Stimulated activated CD8-positive, alpha-beta memory T cell treated with anti-CD3 and anti-CD28 coated beads, Interleukin-15, amount 100 ng/mL, for 1 hour (primary cell): Measurements from ENCODE around the gene ABCG1.

Source experiments
- DNase-seq: peaks from one replicate; pipeline ENCODE4 v3.0.0-alpha.2; 2020; ENCODE audit warnings: low read depth

The ABCG1 gene

DNA sequence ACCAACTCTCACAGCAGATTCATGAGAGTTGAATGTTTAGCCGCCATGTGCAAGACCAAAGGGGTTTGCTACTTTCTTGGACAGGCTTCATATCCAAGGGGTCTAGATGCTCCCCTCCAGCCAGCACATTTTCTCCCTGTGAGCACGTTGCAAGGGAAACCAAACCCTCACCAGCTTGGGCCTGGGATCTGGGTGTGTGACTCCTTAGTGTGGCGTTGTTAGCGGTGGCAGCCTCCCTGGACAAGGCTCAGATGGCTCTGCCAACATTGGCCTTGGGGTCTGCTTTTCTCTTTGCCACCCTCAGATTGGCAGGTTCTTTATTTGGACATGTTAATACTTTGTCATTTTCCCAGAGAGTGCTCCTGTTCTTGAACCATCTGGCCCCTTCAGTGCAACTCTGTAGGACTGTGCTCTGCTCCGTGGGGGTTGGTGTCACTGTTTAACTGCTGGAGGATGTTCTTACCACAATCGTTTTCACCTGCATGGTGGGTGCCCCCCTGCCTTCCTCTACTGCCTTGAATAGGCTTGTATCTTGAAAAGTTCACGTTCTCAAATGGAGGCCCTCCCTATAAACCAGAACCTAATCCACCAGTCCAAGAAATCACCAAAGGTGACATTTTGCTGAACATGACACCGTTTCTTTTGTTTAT lies 13.4 kb downstream of the ABCG1 start:
- DNase-seq = no peak

DNA sequence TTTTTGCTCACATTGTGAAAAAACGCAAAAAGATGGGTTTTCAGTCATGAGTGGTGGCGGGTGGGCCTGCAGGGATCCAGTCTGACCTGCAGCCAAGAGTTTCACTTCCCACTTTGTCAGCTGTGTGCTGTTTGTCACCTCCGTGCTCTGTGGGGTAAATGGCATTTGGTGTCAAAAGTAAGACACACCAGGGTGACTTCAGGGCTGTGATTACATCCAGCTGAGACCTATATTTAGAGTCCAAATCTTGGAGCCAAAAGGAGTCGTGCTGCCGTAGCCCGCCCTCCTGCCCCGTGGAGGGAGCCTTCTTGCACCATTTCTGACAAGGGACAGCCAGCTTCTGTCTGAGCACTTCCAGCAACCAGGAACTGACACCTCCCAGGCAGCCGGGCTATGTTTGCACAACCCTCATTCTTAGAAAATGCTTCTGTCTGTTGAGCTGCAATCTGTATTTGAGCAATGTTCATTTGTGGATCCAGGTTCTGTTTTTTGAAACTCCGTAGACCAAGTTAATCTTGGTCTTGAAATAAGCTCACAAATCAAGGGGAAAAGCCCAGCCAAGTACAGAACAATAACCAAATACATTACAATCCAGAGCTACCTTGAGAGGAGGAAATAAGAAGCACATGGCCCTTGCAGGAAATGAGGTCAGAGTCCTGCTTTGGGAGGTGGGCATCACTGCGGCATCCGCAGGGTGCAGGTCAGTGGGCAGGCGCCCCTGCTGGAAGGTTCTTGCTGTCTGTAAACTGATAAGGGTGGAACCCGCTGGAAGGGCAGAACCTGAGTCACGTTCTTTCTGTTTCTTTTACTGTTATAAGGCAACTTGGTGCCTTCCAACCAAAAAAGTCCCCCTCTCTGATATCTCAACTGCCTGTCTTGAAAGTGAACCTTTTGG lies 14.4 kb downstream of the ABCG1 start:
- no peak for DNase-seq

- DNase-seq = no peak
Measured at GRCh38 chr21:42234041-42234440, 15.1 kb downstream of the ABCG1 start.

- DNase-seq = peak; percentile 46
Measured at GRCh38 chr21:42234464-42235241, 15.7 kb downstream of the ABCG1 start.

DNA sequence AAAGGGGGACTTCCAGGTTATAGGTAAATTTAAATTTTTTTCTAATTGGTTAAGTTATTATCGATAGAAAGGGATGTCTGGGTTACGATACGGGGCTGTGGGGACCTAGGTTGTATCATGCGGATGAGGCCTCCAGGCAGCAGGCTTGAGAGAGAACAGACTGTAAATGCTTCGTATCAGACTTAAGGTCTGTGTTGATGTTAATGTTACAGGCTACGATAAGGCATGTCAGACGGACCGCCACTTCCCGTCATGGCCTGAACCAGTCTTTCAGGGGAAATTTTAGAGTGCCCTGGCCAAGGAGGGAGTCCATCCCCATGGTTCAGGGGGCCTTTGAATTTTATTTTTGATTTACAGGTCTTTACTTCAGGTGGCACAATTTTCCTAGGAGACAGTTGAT lies 16.7 kb downstream of the ABCG1 start:
- DNase-seq = no peak

DNA sequence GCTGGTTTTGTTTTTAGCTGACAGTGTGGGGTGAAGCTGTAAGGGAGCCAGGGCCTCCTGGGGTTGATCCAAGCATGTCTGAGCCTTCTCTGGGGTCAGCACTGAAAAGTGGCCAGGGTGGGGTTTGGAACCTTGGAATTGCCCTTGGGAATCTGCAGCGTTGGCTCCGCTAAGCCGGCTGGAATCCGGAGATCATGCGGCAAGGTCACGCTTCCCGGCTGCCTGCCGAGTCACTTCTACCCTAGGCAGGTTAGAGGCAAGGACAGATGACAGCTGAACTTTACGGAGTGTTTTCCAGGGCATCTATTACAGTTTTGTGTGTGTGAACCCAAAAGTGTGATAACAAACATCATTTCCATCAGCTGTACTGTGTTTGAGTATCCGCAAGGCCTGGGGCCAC lies 17.1 kb downstream of the ABCG1 start:
- no peak for DNase-seq

DNA sequence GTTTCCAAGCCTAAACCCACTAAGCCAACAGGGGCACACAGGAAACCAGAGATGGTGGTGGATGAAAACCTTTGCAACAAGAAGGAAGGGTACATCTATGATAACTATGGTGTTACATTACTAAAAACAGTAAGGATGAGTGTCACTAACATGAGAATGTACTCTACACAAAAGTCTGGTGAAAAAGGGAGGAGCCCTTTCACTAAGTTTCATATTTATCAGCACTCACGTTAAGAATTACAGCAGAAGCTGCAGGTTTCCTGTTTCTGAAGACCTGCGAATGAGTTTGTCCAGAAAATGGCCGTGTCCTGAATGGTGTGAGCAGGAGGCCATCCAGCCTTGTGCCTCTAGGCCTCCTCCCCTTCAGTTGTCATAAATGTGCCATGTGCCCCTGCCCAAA lies 17.8 kb downstream of the ABCG1 start:
- DNase-seq = no peak

- no peak for DNase-seq
Measured at GRCh38 chr21:42237161-42237560, 18.2 kb downstream of the ABCG1 start.

DNA sequence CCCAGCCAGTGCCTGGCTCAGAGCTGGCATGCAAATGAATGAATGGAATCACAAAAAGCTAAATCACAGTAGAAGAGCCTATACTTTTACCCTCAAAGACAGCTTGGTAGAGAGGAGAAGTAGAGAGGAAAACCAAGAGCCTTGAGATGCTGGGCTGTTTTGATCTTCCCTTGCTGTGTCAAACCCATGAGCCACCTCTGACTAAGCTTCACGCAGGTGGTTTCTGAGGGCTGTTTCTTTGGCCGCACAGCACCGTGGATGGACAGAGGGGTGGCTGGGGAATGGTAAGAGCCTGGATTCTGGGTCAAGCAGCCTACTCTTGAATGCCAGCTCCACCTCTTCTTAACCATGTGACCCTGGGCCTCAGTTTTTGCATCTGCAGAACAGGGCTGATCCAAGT lies 18.6 kb downstream of the ABCG1 start:
- DNase-seq = no peak

GRCh38 chr21:42238185-42238934 lies 19.4 kb downstream of the ABCG1 start:
- DNase-seq = no peak

- DNase-seq = no peak
Measured at GRCh38 chr21:42239556-42239955, 20.6 kb downstream of the ABCG1 start.

GRCh38 chr21:42239973-42240372 lies 21.0 kb downstream of the ABCG1 start:
- DNase-seq = no peak

DNA sequence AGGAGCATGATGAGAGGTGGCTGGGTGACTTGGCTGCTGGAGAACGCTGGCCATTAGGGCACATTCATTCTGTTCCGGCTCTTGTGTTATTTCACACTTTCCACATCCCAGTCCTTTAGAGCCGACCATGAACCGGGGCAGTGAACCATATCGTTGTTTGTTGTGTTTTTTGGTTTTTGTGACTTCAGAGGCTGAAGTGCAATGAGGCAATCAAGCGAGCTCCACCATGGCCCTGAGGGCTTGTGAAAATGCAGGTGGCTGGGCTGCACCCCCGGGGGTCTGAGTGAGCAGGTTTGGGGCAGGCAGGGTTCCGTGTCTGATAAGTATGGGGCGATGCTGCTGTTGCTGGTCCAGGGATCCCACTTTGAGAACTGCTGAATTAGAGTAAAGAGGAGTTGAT lies 23.7 kb downstream of the ABCG1 start:
- DNase-seq = no peak

DNA sequence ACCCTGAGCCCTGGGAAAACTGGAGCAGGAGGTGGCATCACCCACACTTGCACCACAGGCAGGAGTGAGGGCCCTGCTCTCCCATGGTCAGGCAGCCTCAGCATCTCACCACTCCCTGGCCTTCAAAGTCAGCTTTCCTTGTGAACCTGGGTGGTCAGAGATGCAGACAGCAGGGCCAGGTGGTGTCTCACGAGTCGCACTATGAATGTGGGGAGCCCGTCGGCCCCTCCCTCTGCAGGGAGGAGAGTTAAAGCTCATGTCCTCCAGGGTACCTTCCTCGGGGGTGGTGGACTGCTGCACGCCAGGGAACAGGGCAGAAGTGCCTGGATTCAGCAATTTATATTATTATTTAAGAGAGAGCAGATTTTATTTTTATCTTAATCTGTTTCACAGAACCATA lies 24.1 kb downstream of the ABCG1 start:
- no peak for DNase-seq

GRCh38 chr21:42245331-42246193 lies 26.6 kb downstream of the ABCG1 start:
- DNase-seq = no peak

GRCh38 chr21:42247716-42248115 lies 28.8 kb downstream of the ABCG1 start:
- no peak for DNase-seq

GRCh38 chr21:42248241-42248640 lies 29.3 kb downstream of the ABCG1 start:
- DNase-seq = no peak

- DNase-seq = no peak
Measured at GRCh38 chr21:42248783-42249597, 30.1 kb downstream of the ABCG1 start.

GRCh38 chr21:42250422-42251403 lies 31.8 kb downstream of the ABCG1 start:
- DNase-seq = no peak
